ENCODE data around the gene OVOL2.
A peak's percentile ranks its signal among the peaks of the same experiment; 100 is the strongest.

The OVOL2 gene

GRCh38 chr20:18059603-18060002, 1.9 kb upstream of the OVOL2 start:
- H3K9ac ChIP-seq = no peak overlapping the region
- TF ChIP-seq, protein P1, sequence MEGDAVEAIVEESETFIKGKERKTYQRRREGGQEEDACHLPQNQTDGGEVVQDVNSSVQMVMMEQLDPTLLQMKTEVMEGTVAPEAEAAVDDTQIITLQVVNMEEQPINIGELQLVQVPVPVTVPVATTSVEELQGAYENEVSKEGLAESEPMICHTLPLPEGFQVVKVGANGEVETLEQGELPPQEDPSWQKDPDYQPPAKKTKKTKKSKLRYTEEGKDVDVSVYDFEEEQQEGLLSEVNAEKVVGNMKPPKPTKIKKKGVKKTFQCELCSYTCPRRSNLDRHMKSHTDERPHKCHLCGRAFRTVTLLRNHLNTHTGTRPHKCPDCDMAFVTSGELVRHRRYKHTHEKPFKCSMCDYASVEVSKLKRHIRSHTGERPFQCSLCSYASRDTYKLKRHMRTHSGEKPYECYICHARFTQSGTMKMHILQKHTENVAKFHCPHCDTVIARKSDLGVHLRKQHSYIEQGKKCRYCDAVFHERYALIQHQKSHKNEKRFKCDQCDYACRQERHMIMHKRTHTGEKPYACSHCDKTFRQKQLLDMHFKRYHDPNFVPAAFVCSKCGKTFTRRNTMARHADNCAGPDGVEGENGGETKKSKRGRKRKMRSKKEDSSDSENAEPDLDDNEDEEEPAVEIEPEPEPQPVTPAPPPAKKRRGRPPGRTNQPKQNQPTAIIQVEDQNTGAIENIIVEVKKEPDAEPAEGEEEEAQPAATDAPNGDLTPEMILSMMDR (conservative IDR thresholded peaks at IDR 0.05; ENCODE audit: low read depth, low read length) = no peak
- no peak overlapping the region for H2AFZ ChIP-seq (ENCODE audit: low read depth)
- no peaks in the 10 kb centered on the region for H3K79me2 ChIP-seq (ENCODE audit: insufficient read depth, low read depth)
- no peaks in the 10 kb centered on the region for H3K36me3 ChIP-seq (ENCODE audit: insufficient read depth)
- H3K4me2 ChIP-seq = no peak overlapping the region
- no peak overlapping the region for H3K27ac ChIP-seq
- H3K27me3 ChIP-seq (ENCODE audit: insufficient read depth, low read depth) = no peaks in the 10 kb centered on the region
- no peak overlapping the region for H3K4me3 ChIP-seq (IDR thresholded peaks at IDR 0.05; ENCODE audit: insufficient read depth, low read depth, low read length)
- no peaks in the 10 kb centered on the region for H4K20me1 ChIP-seq (ENCODE audit: insufficient read depth)
- H3K4me1 ChIP-seq (ENCODE audit: low read depth, poor library complexity, severe bottlenecking) = no peaks in the 10 kb centered on the region

- H2AFZ ChIP-seq (ENCODE audit: low read depth) = no peak overlapping the region
- H3K4me2 ChIP-seq = no peak overlapping the region
- H3K27ac ChIP-seq = no peak overlapping the region
- no peak overlapping the region for H3K9ac ChIP-seq
- H3K4me1 ChIP-seq (ENCODE audit: low read depth, poor library complexity, severe bottlenecking) = no peaks in the 10 kb centered on the region
- no peak overlapping the region for H3K4me3 ChIP-seq (IDR thresholded peaks at IDR 0.05; ENCODE audit: insufficient read depth, low read depth, low read length)
- H3K79me2 ChIP-seq (ENCODE audit: insufficient read depth, low read depth) = no peaks in the 10 kb centered on the region
- no peaks in the 10 kb centered on the region for H4K20me1 ChIP-seq (ENCODE audit: insufficient read depth)
- H3K36me3 ChIP-seq (ENCODE audit: insufficient read depth) = no peaks in the 10 kb centered on the region
- no peaks in the 10 kb centered on the region for H3K27me3 ChIP-seq (ENCODE audit: insufficient read depth, low read depth)
- TF ChIP-seq, protein P1 (conservative IDR thresholded peaks at IDR 0.05; ENCODE audit: low read depth, low read length) = no peak
Observed at GRCh38 chr20:18058661-18059467, 1.1 kb upstream of the OVOL2 start.

- H2AFZ ChIP-seq (ENCODE audit: low read depth) = peak overlapping the region; percentile 69; the same call in 1 of the 2 replicates
- no peaks in the 10 kb centered on the region for H3K27me3 ChIP-seq (ENCODE audit: insufficient read depth, low read depth)
Observed at GRCh38 chr20:18057994-18058349, 256 bp upstream of the OVOL2 start.

DNA sequence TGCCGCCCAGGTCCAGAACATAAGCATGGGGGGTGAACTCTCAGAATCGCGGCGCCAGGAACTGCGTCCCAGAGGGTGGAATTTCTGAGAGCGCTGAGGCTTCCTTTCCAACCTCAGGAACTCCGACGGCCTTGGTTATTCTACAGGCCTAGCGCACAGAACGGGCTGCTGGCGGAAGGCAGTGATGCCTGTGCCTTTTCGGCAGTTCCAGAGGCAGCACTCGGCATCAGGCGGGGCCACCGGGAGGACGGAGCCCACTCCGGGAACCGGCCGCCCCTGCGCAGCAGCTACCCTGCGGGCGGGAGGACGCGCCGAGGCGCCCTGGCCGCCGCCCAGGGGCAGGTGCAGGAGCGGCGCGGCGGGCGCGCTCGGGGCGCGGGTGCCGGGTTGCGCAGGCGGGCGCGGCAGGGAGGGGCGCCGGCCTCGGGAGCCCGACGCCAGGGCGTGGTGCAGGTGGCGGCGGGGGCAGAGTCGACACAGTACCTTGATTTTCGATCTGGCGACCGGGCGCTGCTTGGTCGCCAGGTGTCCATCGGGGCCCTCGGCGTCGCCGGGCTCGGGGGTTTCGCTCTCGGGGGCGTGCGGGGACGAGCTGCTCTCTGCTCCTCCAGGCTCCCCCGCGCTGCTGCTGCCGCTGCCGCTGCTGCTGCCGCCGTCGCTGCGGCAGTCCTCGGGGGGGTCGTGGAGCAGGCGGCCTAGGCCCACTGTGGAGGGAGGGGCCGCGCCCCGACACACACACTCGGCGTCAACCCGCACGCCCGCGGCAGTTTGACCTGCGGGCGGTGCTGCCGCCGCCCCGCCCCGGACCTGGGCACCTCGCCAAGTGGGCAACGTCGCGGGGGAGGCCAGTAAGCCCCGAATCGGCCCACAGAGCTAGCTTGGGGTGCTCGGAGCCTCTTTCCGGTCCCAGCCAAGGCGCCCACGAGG, 1.3 kb downstream of the OVOL2 start:
- Histone ChIP-seq H3K79me2 (ENCODE audit: insufficient read depth, low read depth) (no peaks in the 10 kb centered on the region), H3K4me1 (ENCODE audit: low read depth, poor library complexity, severe bottlenecking) (no peaks in the 10 kb centered on the region), H3K4me3 (IDR thresholded peaks at IDR 0.05; ENCODE audit: insufficient read depth, low read depth, low read length) (no peak overlapping the region), H3K27me3 (ENCODE audit: insufficient read depth, low read depth) (no peaks in the 10 kb centered on the region), H3K9ac (peak overlapping the region; percentile 47; the same call in 1 of the 2 replicates), H3K4me2 (peak overlapping the region; percentile 33; the same call in 1 of the 2 replicates), H4K20me1 (ENCODE audit: insufficient read depth) (no peaks in the 10 kb centered on the region), H2AFZ (ENCODE audit: low read depth) (peak overlapping the region; percentile 69), H3K27ac (0 out of 2 replicates have a peak overlapping the region, but pooled peaks have one; percentile 11), H3K36me3 (ENCODE audit: insufficient read depth) (no peaks in the 10 kb centered on the region)
- TF ChIP-seq, protein P1 (conservative IDR thresholded peaks at IDR 0.05; ENCODE audit: low read depth, low read length) = no peak

More at GRCh38 chr20:18057994-18058349, 256 bp upstream of the OVOL2 start:
- no peaks in the 10 kb centered on the region for H3K36me3 ChIP-seq (ENCODE audit: insufficient read depth)
- H3K4me3 ChIP-seq (IDR thresholded peaks at IDR 0.05; ENCODE audit: insufficient read depth, low read depth, low read length) = no peak overlapping the region
- no peaks in the 10 kb centered on the region for H3K79me2 ChIP-seq (ENCODE audit: insufficient read depth, low read depth)
- no peaks in the 10 kb centered on the region for H3K4me1 ChIP-seq (ENCODE audit: low read depth, poor library complexity, severe bottlenecking)
- TF ChIP-seq, protein P1 (conservative IDR thresholded peaks at IDR 0.05; ENCODE audit: low read depth, low read length) = no peak
- H4K20me1 ChIP-seq (ENCODE audit: insufficient read depth) = no peaks in the 10 kb centered on the region
- H3K9ac ChIP-seq = no peak overlapping the region; the same call in 1 of the 2 replicates
- peak overlapping the region; percentile 29; the same call in 1 of the 2 replicates for H3K4me2 ChIP-seq
- H3K27ac ChIP-seq = no peak overlapping the region
